Gastrocnemius medialis (tissue), 4 donors: ENCODE results near the gene CNPY2.

ENCODE experiments used
- POLR2A ChIP-seq, 2 donors: fragments of 450-650 bp; IDR thresholded peaks; one replicate each; pipeline ENCODE4 v1.6.1; 2017; ENCODE audit warnings: antibody characterized with exemption in 2 of 2, mild to moderate bottlenecking in 2 of 2, moderate library complexity in 2 of 2
- TF ChIP-seq, protein P1 (sequence below), 5 experiments: fragments of 450-650 bp in 3 of 5; fragments of 200-600 bp in 2 of 5; sonication (generic) in 2 of 5; IDR thresholded peaks in 4 of 5; conservative IDR thresholded peaks in 1 of 5; 1 replicate in 4 of 5; 2 replicates in 1 of 5; pipeline ENCODE4 v1.5.1; 2016 to 2019; ENCODE audit warnings: antibody characterized with exemption in 5 of 5, mild to moderate bottlenecking in 3 of 5, moderate library complexity in 3 of 5

- no peak for TF ChIP-seq POLR2A (IDR thresholded peaks at IDR 0.05)
- TF ChIP-seq, protein P1, sequence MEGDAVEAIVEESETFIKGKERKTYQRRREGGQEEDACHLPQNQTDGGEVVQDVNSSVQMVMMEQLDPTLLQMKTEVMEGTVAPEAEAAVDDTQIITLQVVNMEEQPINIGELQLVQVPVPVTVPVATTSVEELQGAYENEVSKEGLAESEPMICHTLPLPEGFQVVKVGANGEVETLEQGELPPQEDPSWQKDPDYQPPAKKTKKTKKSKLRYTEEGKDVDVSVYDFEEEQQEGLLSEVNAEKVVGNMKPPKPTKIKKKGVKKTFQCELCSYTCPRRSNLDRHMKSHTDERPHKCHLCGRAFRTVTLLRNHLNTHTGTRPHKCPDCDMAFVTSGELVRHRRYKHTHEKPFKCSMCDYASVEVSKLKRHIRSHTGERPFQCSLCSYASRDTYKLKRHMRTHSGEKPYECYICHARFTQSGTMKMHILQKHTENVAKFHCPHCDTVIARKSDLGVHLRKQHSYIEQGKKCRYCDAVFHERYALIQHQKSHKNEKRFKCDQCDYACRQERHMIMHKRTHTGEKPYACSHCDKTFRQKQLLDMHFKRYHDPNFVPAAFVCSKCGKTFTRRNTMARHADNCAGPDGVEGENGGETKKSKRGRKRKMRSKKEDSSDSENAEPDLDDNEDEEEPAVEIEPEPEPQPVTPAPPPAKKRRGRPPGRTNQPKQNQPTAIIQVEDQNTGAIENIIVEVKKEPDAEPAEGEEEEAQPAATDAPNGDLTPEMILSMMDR (IDR thresholded peaks at IDR 0.05 in 4 of 5, conservative IDR thresholded peaks at IDR 0.05 in 1 of 5): no peak
Measured at GRCh38 chr12:56311003-56311402, 4.8 kb downstream of the CNPY2 start.
